Spleen (tissue), 11 donors: ENCODE measurements around the gene CCNB3. TPM values are rescaled to one million over a fixed set of nuclear protein-coding genes. Genes with fewer than 3 reads are reported as not detected.

ENCODE experiments used
- DNase-seq: peaks from one replicate; pipeline ENCODE4 v3.0.0-alpha.2; 2020
- H3K27ac ChIP-seq, 8 donors: fragments of 200-600 bp; sonication (generic) in 7 of 8; 1 replicate in 4 of 8; 2 replicates in 4 of 8; pipeline versions ENCODE4 v1.5.0 to v1.8.0; 2016 to 2021; ENCODE audit warnings: inconsistent platforms in 4 of 8, mild to moderate bottlenecking in 4 of 8, moderate library complexity in 1 of 8
- H3K27me3 ChIP-seq, 7 donors: fragments of 200-600 bp; sonication (generic) in 6 of 7; replicated peaks in 1 of 7; 1 replicate in 4 of 7; 2 replicates in 3 of 7; pipeline versions ENCODE4 v1.5.0 to v1.8.0; 2016 to 2021; ENCODE audit warnings: inconsistent platforms in 3 of 7, mild to moderate bottlenecking in 1 of 7
- H3K36me3 ChIP-seq, 6 donors: fragments of 200-600 bp; sonication (generic) in 5 of 6; 1 replicate in 4 of 6; 2 replicates in 2 of 6; pipeline versions ENCODE4 v1.5.0 to v1.8.0; 2016 to 2021; ENCODE audit warnings: inconsistent platforms in 2 of 6
- H3K4me1 ChIP-seq, 6 donors: fragments of 200-600 bp; sonication (generic) in 5 of 6; 1 replicate in 3 of 6; 2 replicates in 3 of 6; pipeline versions ENCODE4 v1.5.0 to v1.8.0; 2016 to 2021; ENCODE audit warnings: inconsistent platforms in 3 of 6
- H3K4me3 ChIP-seq, 8 donors: fragments of 200-600 bp; sonication (generic) in 7 of 8; 1 replicate in 4 of 8; 2 replicates in 4 of 8; pipeline versions ENCODE4 v1.5.0 to v1.8.0; 2016 to 2021; ENCODE audit warnings: inconsistent platforms in 4 of 8, mild to moderate bottlenecking in 4 of 8, moderate library complexity in 2 of 8
- H3K9me3 ChIP-seq, 8 donors: fragments of 200-600 bp; sonication (generic) in 7 of 8; 1 replicate in 4 of 8; 2 replicates in 4 of 8; pipeline versions ENCODE4 v1.5.0 to v1.8.0; 2016 to 2021; ENCODE audit warnings: inconsistent platforms in 4 of 8
- POLR2A ChIP-seq, 3 donors: fragments of 450-650 bp; IDR thresholded peaks; one replicate each; pipeline ENCODE4 v1.5.1; 2017; ENCODE audit warnings: antibody characterized with exemption in 3 of 3, mild to moderate bottlenecking in 1 of 3
- POLR2AphosphoS5 ChIP-seq, 3 donors: sonication (generic); formaldehyde crosslinking; IDR thresholded peaks; one replicate each; pipeline ENCODE4 v1.5.1; 2017; ENCODE audit warnings: antibody characterized with exemption in 3 of 3
- WGBS, 5 donors: extraction: QIAGEN DNeasy Blood & Tissue Kit in 3 of 5; methylation state at CpG; one replicate each; pipeline versions ENCODE4 v1.1.5 to v1.1.7; 2013 to 2018; 5-methylcytosine and 5-hydroxymethylcytosine counted together
- intact Hi-C: fragments of 100-400 bp; cut with DNase I; formaldehyde crosslinking; loops from one replicate; pipeline ENCODE4 v1.15.0; 2023; ENCODE audit warnings: low total_unique reads
- polyA plus RNA-seq, 3 donors: library from polyadenylated mRNA; stranded (reverse); fragments of 200-250 nt; gene quantifications; one replicate each; pipeline ENCODE4 v1.2.1, GENCODE V29; 2013
- total RNA-seq, 7 donors: library from RNA; depleted of rRNA in 3 of 7; stranded (reverse); fragments of >200 nt in 3 of 7; fragmentation: NEBNext Ultra II Directional in 4 of 7; extraction: Animal tissue kit (Norgen Biotek cat#: 25700) in 4 of 7; gene quantifications; one replicate each; pipeline versions ENCODE4 v1.1.0 to v1.2.1, GENCODE V29; 2016 to 2021
- TF ChIP-seq, protein P1 (sequence below), 11 experiments: fragments of 200-600 bp in 7 of 11; fragments of 450-650 bp in 4 of 11; sonication (generic) in 4 of 11; IDR thresholded peaks in 8 of 11; conservative IDR thresholded peaks in 3 of 11; 1 replicate in 7 of 11; 2 replicates in 4 of 11; pipeline versions ENCODE4 v1.4.0 to v1.8.0; 2016 to 2021; ENCODE audit warnings: antibody characterized with exemption in 11 of 11, inconsistent platforms in 4 of 11, mild to moderate bottlenecking in 1 of 11
- donor health status: healthy with polysubstance abuse.
- donor health status: DM: no; HTN: no; CAD: no; lungs with moderate emphysema.
- donor health status: DM: no; HTN: no; CAD: no.
- donor health status: Bipolar disorder and iron deficiency.
- donor health status: healthy.
- donor health status: DM: no; HTN: no; CAD: no.
- donor health status: DM: yes; HTN: yes; CAD: no.

Gene CCNB3
- total and polyA plus RNA-seq, 10 donors = 0.20 to 2.1 (median 0.84) TPM

DNA sequence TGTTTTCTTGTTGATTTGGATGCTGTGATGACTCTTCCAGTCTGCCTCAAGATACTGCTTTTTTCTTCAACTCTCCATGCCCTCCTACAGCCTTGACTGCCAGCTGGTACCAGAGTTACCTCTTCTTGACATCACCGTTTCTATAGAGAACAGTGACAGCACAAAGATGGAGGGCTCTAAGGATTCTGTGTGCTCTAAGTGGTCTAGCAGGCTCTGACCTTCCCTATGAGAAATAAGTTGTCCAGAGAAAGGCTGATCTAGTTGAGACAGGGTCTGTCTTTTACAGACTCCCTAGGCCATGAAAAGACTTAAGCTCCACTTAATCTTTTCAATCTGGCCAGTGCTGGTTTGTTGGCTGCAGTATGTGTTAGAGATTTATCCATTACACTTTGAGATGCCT is 3.7 kb upstream of the CCNB3 start, which contains the start of gene AKAP4:
TSS of gene AKAP4 (minus strand) at position 101 of the 400 bp plus-strand sequence. CDS start 118 bp downstream, outside the sequence.
- Histone ChIP-seq H3K27me3 (peaks cover 0 to 7% (median 0%) of the 10 kb centered on the region in 7 donors), H3K9me3 (no peaks in the 10 kb centered on the region), H3K27ac (no peak within 1 kb of the TSS), H3K36me3 (no peaks in the 10 kb centered on the region), H3K4me1 (peaks cover 5 to 9% (median 8%) of the 10 kb centered on the region in 6 donors), H3K4me3 (no peak within 1 kb of the TSS)
- WGBS, 5 donors = 78 to 100% (median 97%) methylated on average over 1 of the region's 1 CpG
- intact Hi-C loops = no loop called here
- no peak for TF ChIP-seq POLR2A (IDR thresholded peaks at IDR 0.05)
- TF ChIP-seq POLR2AphosphoS5 (IDR thresholded peaks at IDR 0.05) = no peak
- TF ChIP-seq, protein P1, sequence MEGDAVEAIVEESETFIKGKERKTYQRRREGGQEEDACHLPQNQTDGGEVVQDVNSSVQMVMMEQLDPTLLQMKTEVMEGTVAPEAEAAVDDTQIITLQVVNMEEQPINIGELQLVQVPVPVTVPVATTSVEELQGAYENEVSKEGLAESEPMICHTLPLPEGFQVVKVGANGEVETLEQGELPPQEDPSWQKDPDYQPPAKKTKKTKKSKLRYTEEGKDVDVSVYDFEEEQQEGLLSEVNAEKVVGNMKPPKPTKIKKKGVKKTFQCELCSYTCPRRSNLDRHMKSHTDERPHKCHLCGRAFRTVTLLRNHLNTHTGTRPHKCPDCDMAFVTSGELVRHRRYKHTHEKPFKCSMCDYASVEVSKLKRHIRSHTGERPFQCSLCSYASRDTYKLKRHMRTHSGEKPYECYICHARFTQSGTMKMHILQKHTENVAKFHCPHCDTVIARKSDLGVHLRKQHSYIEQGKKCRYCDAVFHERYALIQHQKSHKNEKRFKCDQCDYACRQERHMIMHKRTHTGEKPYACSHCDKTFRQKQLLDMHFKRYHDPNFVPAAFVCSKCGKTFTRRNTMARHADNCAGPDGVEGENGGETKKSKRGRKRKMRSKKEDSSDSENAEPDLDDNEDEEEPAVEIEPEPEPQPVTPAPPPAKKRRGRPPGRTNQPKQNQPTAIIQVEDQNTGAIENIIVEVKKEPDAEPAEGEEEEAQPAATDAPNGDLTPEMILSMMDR (IDR thresholded peaks at IDR 0.05 in 8 of 11, conservative IDR thresholded peaks at IDR 0.05 in 3 of 11) = no peak
- DNase-seq = no peak

- WGBS, 5 donors = 64 to 89% (median 75%) methylated on average over 3 of the region's 3 CpGs
- DNase-seq = no peak
- no peaks in the 10 kb centered on the region for H3K9me3 ChIP-seq
- intact Hi-C loops = no loop called here
- H3K36me3 ChIP-seq = no peaks in the 10 kb centered on the region
- TF ChIP-seq, protein P1 (IDR thresholded peaks at IDR 0.05 in 8 of 11, conservative IDR thresholded peaks at IDR 0.05 in 3 of 11) = no peak
- no peak for TF ChIP-seq POLR2A (IDR thresholded peaks at IDR 0.05)
- no peak for TF ChIP-seq POLR2AphosphoS5 (IDR thresholded peaks at IDR 0.05)
- no peak overlapping the region for H3K4me3 ChIP-seq
- H3K27me3 ChIP-seq = peaks cover 0 to 7% (median 0%) of the 10 kb centered on the region in 7 donors
- H3K27ac ChIP-seq = no peak overlapping the region
- H3K4me1 ChIP-seq = peaks cover 5 to 9% (median 8%) of the 10 kb centered on the region in 6 donors
Observed at GRCh38 chrX:50202539-50202938, 2.0 kb upstream of the CCNB3 start.

GRCh38 chrX:50206753-50207152 is 2.2 kb downstream of the CCNB3 start:
- H3K4me1 ChIP-seq = peaks cover 5 to 9% (median 8%) of the 10 kb centered on the region in 6 donors
- TF ChIP-seq, protein P1 (IDR thresholded peaks at IDR 0.05 in 8 of 11, conservative IDR thresholded peaks at IDR 0.05 in 3 of 11) = no peak
- TF ChIP-seq POLR2A (IDR thresholded peaks at IDR 0.05) = no peak
- TF ChIP-seq POLR2AphosphoS5 (IDR thresholded peaks at IDR 0.05) = no peak
- no peaks in the 10 kb centered on the region for H3K36me3 ChIP-seq
- no peaks in the 10 kb centered on the region for H3K27me3 ChIP-seq
- intact Hi-C loops = no loop called here
- DNase-seq = no peak
- no peaks in the 10 kb centered on the region for H3K9me3 ChIP-seq
- WGBS, 5 donors = 77 to 93% (median 86%) methylated on average over 11 of the region's 11 CpGs
- H3K27ac ChIP-seq = no peak overlapping the region
- no peak overlapping the region for H3K4me3 ChIP-seq

DNA sequence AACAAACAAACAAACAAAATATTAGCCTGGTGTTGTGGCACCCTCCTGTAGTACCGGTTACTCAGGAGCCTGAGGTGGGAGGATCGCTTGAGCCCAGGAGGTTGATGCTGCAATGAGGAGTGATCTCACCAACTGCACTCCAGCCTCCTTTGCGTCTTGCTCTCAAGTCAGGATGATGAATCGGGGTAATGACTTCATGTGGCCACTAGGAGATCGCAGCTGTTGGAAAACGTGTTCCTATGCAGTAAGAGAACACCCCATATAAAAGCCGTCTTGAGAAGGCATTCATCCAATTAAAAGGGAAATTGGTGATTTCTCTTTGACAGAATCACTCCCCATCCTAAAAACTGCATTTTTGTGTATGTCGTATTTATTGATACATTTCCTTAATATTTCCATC is 6.9 kb downstream of the CCNB3 start:
- intact Hi-C loops = no loop called here
- no peaks in the 10 kb centered on the region for H3K27me3 ChIP-seq
- no peak for DNase-seq
- TF ChIP-seq, protein P1 (IDR thresholded peaks at IDR 0.05 in 8 of 11, conservative IDR thresholded peaks at IDR 0.05 in 3 of 11) = peak in 4 of 11 experiments; percentile 14 to 29 (median 25)
- TF ChIP-seq POLR2A (IDR thresholded peaks at IDR 0.05) = no peak
- TF ChIP-seq POLR2AphosphoS5 (IDR thresholded peaks at IDR 0.05) = no peak
- no peak overlapping the region for H3K27ac ChIP-seq
- no peaks in the 10 kb centered on the region for H3K36me3 ChIP-seq
- WGBS, 5 donors = 44 to 78% (median 67%) methylated on average over 8 of the region's 8 CpGs
- H3K4me3 ChIP-seq = no peak overlapping the region
- H3K4me1 ChIP-seq = no peaks in the 10 kb centered on the region
- H3K9me3 ChIP-seq = no peaks in the 10 kb centered on the region
